ENCODE measurements around the gene SMIM10. TPM values are rescaled to one million over a fixed set of nuclear protein-coding genes. Genes with fewer than 3 reads are reported as not detected.

SMIM10 gene
- total RNA-seq, 1 experiment from 2014 or later, result not detected

DNA sequence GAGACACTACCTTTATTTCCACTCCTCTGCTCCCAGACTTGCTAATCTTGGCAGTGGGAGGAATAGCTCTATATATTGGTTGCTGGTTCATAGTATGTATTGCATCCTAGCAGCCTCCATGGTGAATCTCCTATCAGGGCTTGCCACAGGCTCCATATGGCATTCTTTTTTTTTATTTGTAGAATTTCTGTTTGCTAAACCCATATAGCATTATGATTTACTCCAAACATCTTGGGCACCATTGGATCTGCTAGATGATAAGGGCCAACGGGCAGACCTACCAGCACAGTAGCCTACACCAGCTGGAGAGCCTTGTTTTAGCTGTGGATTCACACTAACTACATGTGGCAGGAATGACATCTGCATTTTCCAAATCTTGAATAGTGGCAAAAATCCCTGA, 6.9 kb downstream of the SMIM10 start:
- Histone ChIP-seq H3K4me1 (ENCODE audit: control insufficient read depth in 1 of 2, insufficient read depth in 2 of 2, low read length in 2 of 2) (peaks cover 21 to 54% of the 10 kb centered on the region in 2 experiments), H4K20me1 (ENCODE audit: insufficient read depth) (no peaks in the 10 kb centered on the region), H3K9me3 (ENCODE audit: control insufficient read depth in 1 of 2, insufficient read depth in 1 of 2, low read depth in 1 of 2, low read length in 2 of 2) (no peaks in the 10 kb centered on the region), H2AFZ (ENCODE audit: low read depth, low read length, poor library complexity, severe bottlenecking) (no peak overlapping the region), H3K27me3 (ENCODE audit: insufficient read depth, low read length) (no peaks in the 10 kb centered on the region), H3K4me3 (replicated peaks in 1 of 2; ENCODE audit: low read depth in 1 of 2, low read length in 2 of 2) (no peak overlapping the region), H3K9ac (ENCODE audit: low read length) (no peak overlapping the region), H3K9me2 (ENCODE audit: insufficient read depth) (no peaks in the 10 kb centered on the region), H3K79me2 (ENCODE audit: insufficient read depth, low read length) (no peaks in the 10 kb centered on the region), H3K4me2 (ENCODE audit: low read length) (no peak overlapping the region), H3K36me3 (ENCODE audit: control insufficient read depth in 1 of 2, insufficient read depth in 2 of 2, low read length in 2 of 2) (no peaks in the 10 kb centered on the region), H3K27ac (ENCODE audit: low read depth, low read length) (no peak overlapping the region)
- TF ChIP-seq, protein P1, sequence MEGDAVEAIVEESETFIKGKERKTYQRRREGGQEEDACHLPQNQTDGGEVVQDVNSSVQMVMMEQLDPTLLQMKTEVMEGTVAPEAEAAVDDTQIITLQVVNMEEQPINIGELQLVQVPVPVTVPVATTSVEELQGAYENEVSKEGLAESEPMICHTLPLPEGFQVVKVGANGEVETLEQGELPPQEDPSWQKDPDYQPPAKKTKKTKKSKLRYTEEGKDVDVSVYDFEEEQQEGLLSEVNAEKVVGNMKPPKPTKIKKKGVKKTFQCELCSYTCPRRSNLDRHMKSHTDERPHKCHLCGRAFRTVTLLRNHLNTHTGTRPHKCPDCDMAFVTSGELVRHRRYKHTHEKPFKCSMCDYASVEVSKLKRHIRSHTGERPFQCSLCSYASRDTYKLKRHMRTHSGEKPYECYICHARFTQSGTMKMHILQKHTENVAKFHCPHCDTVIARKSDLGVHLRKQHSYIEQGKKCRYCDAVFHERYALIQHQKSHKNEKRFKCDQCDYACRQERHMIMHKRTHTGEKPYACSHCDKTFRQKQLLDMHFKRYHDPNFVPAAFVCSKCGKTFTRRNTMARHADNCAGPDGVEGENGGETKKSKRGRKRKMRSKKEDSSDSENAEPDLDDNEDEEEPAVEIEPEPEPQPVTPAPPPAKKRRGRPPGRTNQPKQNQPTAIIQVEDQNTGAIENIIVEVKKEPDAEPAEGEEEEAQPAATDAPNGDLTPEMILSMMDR (IDR thresholded peaks at IDR 0.05 in 2 of 3, conservative IDR thresholded peaks at IDR 0.05 in 1 of 3; ENCODE audit: borderline replicate concordance in 1 of 3, insufficient read depth in 1 of 3, low read depth in 2 of 3, low read length in 2 of 3), result no peak
- TF ChIP-seq YY1 (IDR thresholded peaks at IDR 0.05; ENCODE audit: extremely low read depth, insufficient replicate concordance, low read depth, low read length) (no peak), EZH2phosphoT487 (IDR thresholded peaks at IDR 0.05; ENCODE audit: borderline replicate concordance) (no peak), POLR2AphosphoS5 (IDR thresholded peaks at IDR 0.05; ENCODE audit: low read depth, low read length) (no peak), JUND (IDR thresholded peaks at IDR 0.05) (no peak), ZNF274 (IDR thresholded peaks at IDR 0.05; ENCODE audit: low read depth, low read length) (no peak), FOSL1 (IDR thresholded peaks at IDR 0.05; ENCODE audit: low read depth) (no peak), SIN3A (IDR thresholded peaks at IDR 0.05; ENCODE audit: low read depth) (no peak), CEBPB (IDR thresholded peaks at IDR 0.05; ENCODE audit: low read depth) (no peak)
- TF ChIP-seq, protein P2, sequence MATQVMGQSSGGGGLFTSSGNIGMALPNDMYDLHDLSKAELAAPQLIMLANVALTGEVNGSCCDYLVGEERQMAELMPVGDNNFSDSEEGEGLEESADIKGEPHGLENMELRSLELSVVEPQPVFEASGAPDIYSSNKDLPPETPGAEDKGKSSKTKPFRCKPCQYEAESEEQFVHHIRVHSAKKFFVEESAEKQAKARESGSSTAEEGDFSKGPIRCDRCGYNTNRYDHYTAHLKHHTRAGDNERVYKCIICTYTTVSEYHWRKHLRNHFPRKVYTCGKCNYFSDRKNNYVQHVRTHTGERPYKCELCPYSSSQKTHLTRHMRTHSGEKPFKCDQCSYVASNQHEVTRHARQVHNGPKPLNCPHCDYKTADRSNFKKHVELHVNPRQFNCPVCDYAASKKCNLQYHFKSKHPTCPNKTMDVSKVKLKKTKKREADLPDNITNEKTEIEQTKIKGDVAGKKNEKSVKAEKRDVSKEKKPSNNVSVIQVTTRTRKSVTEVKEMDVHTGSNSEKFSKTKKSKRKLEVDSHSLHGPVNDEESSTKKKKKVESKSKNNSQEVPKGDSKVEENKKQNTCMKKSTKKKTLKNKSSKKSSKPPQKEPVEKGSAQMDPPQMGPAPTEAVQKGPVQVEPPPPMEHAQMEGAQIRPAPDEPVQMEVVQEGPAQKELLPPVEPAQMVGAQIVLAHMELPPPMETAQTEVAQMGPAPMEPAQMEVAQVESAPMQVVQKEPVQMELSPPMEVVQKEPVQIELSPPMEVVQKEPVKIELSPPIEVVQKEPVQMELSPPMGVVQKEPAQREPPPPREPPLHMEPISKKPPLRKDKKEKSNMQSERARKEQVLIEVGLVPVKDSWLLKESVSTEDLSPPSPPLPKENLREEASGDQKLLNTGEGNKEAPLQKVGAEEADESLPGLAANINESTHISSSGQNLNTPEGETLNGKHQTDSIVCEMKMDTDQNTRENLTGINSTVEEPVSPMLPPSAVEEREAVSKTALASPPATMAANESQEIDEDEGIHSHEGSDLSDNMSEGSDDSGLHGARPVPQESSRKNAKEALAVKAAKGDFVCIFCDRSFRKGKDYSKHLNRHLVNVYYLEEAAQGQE (IDR thresholded peaks at IDR 0.05; ENCODE audit: low read depth), result no peak
- intact Hi-C loops (cut with micrococcal nuclease), result loop anchor here (5.0 kb wide), 2 partner anchors 215 to 515 kb away; no protein-coding TSS in a partner anchor
- POLR2A ChIA-PET, result no interaction called here
- ATAC-seq (no peak), DNase-seq (ENCODE audit: low read depth, low spot score) (no peak)
- no TSS peak for BruUV-seq (replicated peaks)
- CTCF ChIA-PET, result no interaction called here
- RAD21 ChIA-PET (ENCODE audit: low non-redundant PET in 1 of 2, low total read pairs in 2 of 2, uncharacterized antibody in 2 of 2, unreplicated experiment in 2 of 2), result no interaction called here
